Measurements from ENCODE around the gene IL12RB1.

DNA sequence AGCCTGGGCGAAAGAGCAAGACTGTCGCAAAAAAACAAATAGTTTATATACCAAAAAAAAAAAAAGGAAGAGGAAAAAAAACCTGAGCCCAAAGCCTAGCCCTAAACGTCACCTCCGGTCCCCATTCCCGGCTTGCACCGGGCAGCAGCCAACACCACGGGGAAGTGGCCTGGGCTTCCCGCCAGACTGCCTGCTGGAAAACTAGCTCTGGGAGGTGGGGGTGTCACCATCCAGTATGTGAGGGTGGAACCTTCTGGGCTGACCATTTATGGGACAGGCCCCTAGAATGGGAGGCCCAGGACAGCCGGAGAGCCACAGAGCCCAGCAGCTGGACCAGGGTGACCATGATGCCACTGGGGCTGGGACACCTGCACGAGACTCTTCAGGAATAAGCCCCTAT lies 37.3 kb downstream of the IL12RB1 start:
- TF ChIP-seq, protein P1, sequence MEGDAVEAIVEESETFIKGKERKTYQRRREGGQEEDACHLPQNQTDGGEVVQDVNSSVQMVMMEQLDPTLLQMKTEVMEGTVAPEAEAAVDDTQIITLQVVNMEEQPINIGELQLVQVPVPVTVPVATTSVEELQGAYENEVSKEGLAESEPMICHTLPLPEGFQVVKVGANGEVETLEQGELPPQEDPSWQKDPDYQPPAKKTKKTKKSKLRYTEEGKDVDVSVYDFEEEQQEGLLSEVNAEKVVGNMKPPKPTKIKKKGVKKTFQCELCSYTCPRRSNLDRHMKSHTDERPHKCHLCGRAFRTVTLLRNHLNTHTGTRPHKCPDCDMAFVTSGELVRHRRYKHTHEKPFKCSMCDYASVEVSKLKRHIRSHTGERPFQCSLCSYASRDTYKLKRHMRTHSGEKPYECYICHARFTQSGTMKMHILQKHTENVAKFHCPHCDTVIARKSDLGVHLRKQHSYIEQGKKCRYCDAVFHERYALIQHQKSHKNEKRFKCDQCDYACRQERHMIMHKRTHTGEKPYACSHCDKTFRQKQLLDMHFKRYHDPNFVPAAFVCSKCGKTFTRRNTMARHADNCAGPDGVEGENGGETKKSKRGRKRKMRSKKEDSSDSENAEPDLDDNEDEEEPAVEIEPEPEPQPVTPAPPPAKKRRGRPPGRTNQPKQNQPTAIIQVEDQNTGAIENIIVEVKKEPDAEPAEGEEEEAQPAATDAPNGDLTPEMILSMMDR (IDR thresholded peaks at IDR 0.05) = no peak
- TF ChIP-seq POLR2A (IDR thresholded peaks at IDR 0.05) = no peak

Data from lower leg skin (tissue), 3 donors.